Ovary (tissue), 9 donors: ENCODE measurements around the gene ZNF236. TPM values are rescaled to one million over a fixed set of nuclear protein-coding genes. Genes with fewer than 3 reads are reported as not detected.
A peak's percentile ranks its signal among the peaks of the same experiment; 100 is the strongest.

ENCODE experiments used
- DNase-seq, 5 donors: peaks; one replicate each; pipeline ENCODE4 v3.0.0-alpha.2; 2019 to 2020
- H3K27ac ChIP-seq, 2 donors: fragments of 200-600 bp; one replicate each; pipeline versions ENCODE4 v1.5.1 to v1.8.0; 2019 to 2022
- H3K27me3 ChIP-seq: fragments of 200-600 bp; one replicate; pipeline ENCODE4 v1.8.0; 2022
- H3K36me3 ChIP-seq: fragments of 200-600 bp; sonication (generic); one replicate; pipeline ENCODE4 v1.5.1; 2019
- H3K4me1 ChIP-seq: one replicate; pipeline ENCODE4 v1.8.1; 2013; ENCODE audit warnings: mild to moderate bottlenecking, moderate library complexity; ENCODE audit not compliant: insufficient read depth
- H3K4me3 ChIP-seq: fragments of 200-600 bp; sonication (generic); one replicate; pipeline ENCODE4 v1.5.1; 2017
- H3K9me3 ChIP-seq, 2 donors: fragments of 200-600 bp in 1 of 2; sonication (generic) in 1 of 2; one replicate each; pipeline versions ENCODE4 v1.5.1 to v1.8.1; 2013 to 2019; ENCODE audit warnings: mild to moderate bottlenecking in 1 of 2, moderate library complexity in 1 of 2
- CTCF ChIP-seq, 3 donors: fragments of 450-650 bp in 2 of 3; fragments of 200-600 bp in 1 of 3; IDR thresholded peaks; one replicate each; pipeline versions ENCODE4 v1.5.1 to v1.8.0; 2016 to 2022; ENCODE audit warnings: antibody characterized with exemption in 3 of 3, mild to moderate bottlenecking in 1 of 3
- EP300 ChIP-seq: sonication (generic); formaldehyde crosslinking; IDR thresholded peaks from one replicate; pipeline ENCODE4 v1.6.1; 2017; ENCODE audit warnings: antibody characterized with exemption
- POLR2A ChIP-seq: fragments of 450-650 bp; IDR thresholded peaks from one replicate; pipeline ENCODE4 v1.6.1; 2017; ENCODE audit warnings: antibody characterized with exemption, mild to moderate bottlenecking, moderate library complexity
- WGBS, 3 donors: extraction: QIAGEN DNeasy Blood & Tissue Kit in 1 of 3; methylation state at CpG; one replicate each; pipeline versions ENCODE4 v1.1.5 to v1.1.7; 2013 to 2017; 5-methylcytosine and 5-hydroxymethylcytosine counted together
- intact Hi-C, 4 donors: fragments of 100-400 bp; cut with DNase I; formaldehyde crosslinking; loops; one replicate each; pipeline versions ENCODE4 v1.11.0 to v1.15.1; 2022 to 2023
- polyA plus RNA-seq, 2 donors: library from polyadenylated mRNA; stranded (reverse); fragments of 200-250 nt in 1 of 2; fragments of 350-450 nt in 1 of 2; fragmentation: Illumina TruSeq in 1 of 2; extraction: RNeasy Lipid Tissue Mini Kit (QIAGEN cat#74804) in 1 of 2; gene quantifications; one replicate each; pipeline ENCODE4 v1.2.3, GENCODE V29; 2013 to 2014
- total RNA-seq, 7 donors: library from RNA; depleted of rRNA in 2 of 7; stranded (reverse); fragments of >200 nt in 2 of 7; fragmentation: NEBNext Ultra II Directional in 3 of 7; extraction: Animal tissue kit (Norgen Biotek cat#: 25700) in 3 of 7; gene quantifications; one replicate each; pipeline versions ENCODE4 v1.1.0 to v1.2.4, GENCODE V29; 2016 to 2023
- donor health status: DM: no; HTN: no; CAD: no; lungs with moderate emphysema.
- donor health status: DM: no; HTN: no; CAD: no.
- donor health status: Bipolar disorder and iron deficiency.
- donor health status: DM: yes; HTN: yes; CAD: no.
- donor health status: DM: no; HTN: no; CAD: no.
- donor health status: DM: yes; HTN: yes; CAD: no.

The ZNF236 gene
- total and polyA plus RNA-seq, 9 donors, result 3.9 to 30.3 (median 24.1) TPM

- H3K27ac ChIP-seq, result no peak overlapping the region
- TF ChIP-seq CTCF (IDR thresholded peaks at IDR 0.05) (peak; percentile 73 to 92 (median 78)), EP300 (no peak)
- intact Hi-C loops, result loop anchor here (5.0 to 10.0 kb wide), 3 partner anchors 73 to 413 kb away; no protein-coding TSS in a partner anchor
- H3K4me1 ChIP-seq, result peaks cover 2% of the 10 kb centered on the region
- WGBS, 3 donors, result 13 to 23% (median 14%) methylated on average over 61 of the region's 61 CpGs
- H3K27me3 ChIP-seq, result no peaks in the 10 kb centered on the region
- no peaks in the 10 kb centered on the region for H3K36me3 ChIP-seq
- H3K4me3 ChIP-seq, result peak overlapping the region; percentile 11
- no peaks in the 10 kb centered on the region for H3K9me3 ChIP-seq
- peak; percentile 48 to 75 (median 66) for DNase-seq
Observed at GRCh38 chr18:76801567-76802505, 20.5 kb upstream of the ZNF236 start.

GRCh38 chr18:76803413-76803812 is 18.9 kb upstream of the ZNF236 start:
- WGBS, 3 donors, result 39 to 42% (median 41%) methylated on average over 5 of the region's 5 CpGs
- Histone ChIP-seq H3K9me3 (no peaks in the 10 kb centered on the region), H3K36me3 (no peaks in the 10 kb centered on the region), H3K27me3 (no peaks in the 10 kb centered on the region), H3K4me1 (peaks cover 2% of the 10 kb centered on the region), H3K27ac (no peak overlapping the region), H3K4me3 (no peak overlapping the region)
- no peak for TF ChIP-seq CTCF (IDR thresholded peaks at IDR 0.05)
- no peak for TF ChIP-seq EP300
- TF ChIP-seq POLR2A, result no peak
- intact Hi-C loops, result loop anchor here (5.0 to 10.0 kb wide), 3 partner anchors 71 to 411 kb away; no protein-coding TSS in a partner anchor
- DNase-seq, result no peak

DNA sequence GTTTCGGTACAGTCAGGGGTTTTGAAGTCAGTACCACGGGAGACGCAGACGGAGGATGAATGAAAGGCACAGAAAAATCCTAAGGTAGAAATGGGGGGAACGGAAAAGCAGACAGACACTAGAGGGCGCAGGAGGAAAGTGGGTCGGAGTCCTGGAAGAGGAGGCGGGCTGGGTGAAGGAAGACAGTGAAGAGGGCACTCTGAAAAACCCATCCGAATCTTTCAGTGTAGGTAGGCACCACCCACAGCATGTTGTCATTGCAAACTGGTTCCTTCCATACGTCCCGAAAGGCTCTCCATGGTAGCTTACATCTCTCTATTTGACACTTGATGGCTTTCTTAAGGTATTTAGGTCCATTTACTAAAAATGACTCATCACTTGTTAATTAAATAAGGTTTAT is 18.5 kb upstream of the ZNF236 start:
- Histone ChIP-seq H3K4me3 (no peak overlapping the region), H3K4me1 (peaks cover 2% of the 10 kb centered on the region), H3K27me3 (no peaks in the 10 kb centered on the region), H3K9me3 (no peaks in the 10 kb centered on the region), H3K36me3 (no peaks in the 10 kb centered on the region), H3K27ac (no peak overlapping the region)
- intact Hi-C loops, result loop anchor here (5.0 to 10.0 kb wide), 3 partner anchors 71 to 411 kb away; no protein-coding TSS in a partner anchor
- TF ChIP-seq CTCF (IDR thresholded peaks at IDR 0.05), result peak; percentile 48 to 75 (median 51)
- no peak for TF ChIP-seq EP300
- TF ChIP-seq POLR2A, result no peak
- WGBS, 3 donors, result 1 to 6% (median 1%) methylated on average over 11 of the region's 11 CpGs
- peak; percentile 53 to 73 (median 69) for DNase-seq

- no peaks in the 10 kb centered on the region for H3K36me3 ChIP-seq
- WGBS, 3 donors, result 68 to 77% (median 71%) methylated on average over 7 of the region's 7 CpGs
- intact Hi-C loops, result loop anchor here in 3 of 4 donors (10.0 kb wide), 2 partner anchors 70 to 410 kb away; no protein-coding TSS in a partner anchor
- TF ChIP-seq CTCF (IDR thresholded peaks at IDR 0.05), result no peak
- no peak for TF ChIP-seq EP300
- no peak for TF ChIP-seq POLR2A
- no peak overlapping the region for H3K4me3 ChIP-seq
- no peak for DNase-seq
- H3K27me3 ChIP-seq, result no peaks in the 10 kb centered on the region
- peaks cover 2% of the 10 kb centered on the region for H3K4me1 ChIP-seq
- H3K9me3 ChIP-seq, result no peaks in the 10 kb centered on the region
- no peak overlapping the region for H3K27ac ChIP-seq
Observed at GRCh38 chr18:76805221-76805620, 17.1 kb upstream of the ZNF236 start.
